Smooth muscle cell (in vitro differentiated cells): Measurements from ENCODE around the gene RAB3GAP2. TPM values are rescaled to one million over a fixed set of nuclear protein-coding genes. Genes with fewer than 3 reads are reported as not detected.

Source experiments
- DNase-seq: peaks from one replicate; lab custom pipeline; 2025; ENCODE audit not compliant: unreplicated experiment; lab: John Stamatoyannopoulos, UW
- H2AFZ ChIP-seq: fragments of 200-600 bp; sonication (generic); 2 replicates; pipeline ENCODE4 v1.6.0; 2016; ENCODE audit warnings: antibody characterized with exemption, low read depth, mild to moderate bottlenecking
- H3F3A ChIP-seq: fragments of 200-600 bp; sonication (generic); 2 replicates; pipeline ENCODE4 v1.6.0; 2017; ENCODE audit warnings: antibody characterized with exemption, low read depth
- H3K27ac ChIP-seq: fragments of 200-600 bp; sonication (generic); 2 replicates; pipeline ENCODE4 v1.5.1; 2016; ENCODE audit warnings: low read depth, mild to moderate bottlenecking
- H3K27me3 ChIP-seq: fragments of 200-600 bp; sonication (generic); 2 replicates; pipeline ENCODE4 v1.6.1; 2016; ENCODE audit warnings: low read depth, mild to moderate bottlenecking
- H3K36me3 ChIP-seq: fragments of 200-600 bp; sonication (generic); 2 replicates; pipeline ENCODE4 v1.5.1; 2016; ENCODE audit warnings: low read depth
- H3K4me1 ChIP-seq: fragments of 200-600 bp; sonication (generic); 2 replicates; pipeline ENCODE4 v1.5.1; 2016; ENCODE audit warnings: low read depth
- H3K4me2 ChIP-seq: fragments of 200-600 bp; sonication (generic); 2 replicates; pipeline ENCODE4 v1.6.0; 2016; ENCODE audit warnings: mild to moderate bottlenecking
- H3K4me3 ChIP-seq: fragments of 200-600 bp; sonication (generic); 2 replicates; pipeline ENCODE4 v1.5.1; 2016; ENCODE audit warnings: mild to moderate bottlenecking
- H3K79me2 ChIP-seq: fragments of 200-600 bp; sonication (generic); 2 replicates; pipeline ENCODE4 v1.6.0; 2016; ENCODE audit warnings: low read depth, mild to moderate bottlenecking
- H3K9ac ChIP-seq: fragments of 200-600 bp; sonication (generic); 2 replicates; pipeline ENCODE4 v1.6.0; 2016; ENCODE audit warnings: low read depth
- H3K9me3 ChIP-seq: fragments of 200-600 bp; sonication (generic); replicated peaks from 2 replicates; pipeline ENCODE4 v1.5.1; 2016; ENCODE audit warnings: low read depth
- H4K20me1 ChIP-seq: fragments of 200-600 bp; sonication (generic); 2 replicates; pipeline ENCODE4 v1.6.0; 2016; ENCODE audit warnings: low read depth
- WGBS: methylation state at CpG from one replicate; pipeline ENCODE4 v1.1.7; 2016; ENCODE audit warnings: low lambda C conversion rate; 5-methylcytosine and 5-hydroxymethylcytosine counted together
- polyA plus RNA-seq: library from polyadenylated mRNA; unstranded; fragments of >200 nt; fragmentation: Nextera tagmentation; extraction: Ambion mirVana; gene quantifications from 2 replicates; pipeline ENCODE4 v1.2.1, GENCODE V29; 2016
- total RNA-seq: library from RNA; depleted of rRNA; stranded (reverse); fragments of >200 nt; gene quantifications from 2 replicates; pipeline ENCODE4 v1.2.3, GENCODE V29; 2014
- TF ChIP-seq, protein P1 (sequence below): fragments of 200-600 bp; sonication (generic); IDR thresholded peaks from 2 replicates; pipeline ENCODE4 v1.5.1; 2017; ENCODE audit warnings: borderline replicate concordance, mild to moderate bottlenecking, antibody characterized with exemption; ENCODE audit not compliant: insufficient read depth, poor library complexity, severe bottlenecking

The RAB3GAP2 gene
- total and polyA plus RNA-seq, 2 experiments from 2014 or later: 12.9 to 33.0 TPM

DNA sequence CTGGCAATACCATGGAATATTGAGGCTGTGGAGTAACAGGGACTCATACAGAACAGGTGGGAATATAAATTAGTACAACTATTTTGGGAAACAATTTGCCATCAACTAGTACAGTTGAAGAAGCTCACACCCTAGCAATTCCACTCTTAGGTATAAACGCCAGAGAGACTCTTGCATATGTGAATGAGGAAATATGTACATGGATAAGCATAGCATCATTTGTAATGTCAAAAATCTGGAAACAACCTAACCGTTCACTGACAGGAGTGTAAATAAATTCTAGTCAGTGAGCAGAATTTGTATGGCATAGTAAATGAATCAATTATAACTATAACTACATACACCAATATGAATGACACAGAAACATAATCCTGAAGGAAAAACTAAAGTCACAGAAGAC lies 83.7 kb downstream of the RAB3GAP2 start:
- H3K79me2 ChIP-seq: no peaks in the 10 kb centered on the region
- WGBS: 98% methylated on average over 2 of the region's 2 CpGs

DNA sequence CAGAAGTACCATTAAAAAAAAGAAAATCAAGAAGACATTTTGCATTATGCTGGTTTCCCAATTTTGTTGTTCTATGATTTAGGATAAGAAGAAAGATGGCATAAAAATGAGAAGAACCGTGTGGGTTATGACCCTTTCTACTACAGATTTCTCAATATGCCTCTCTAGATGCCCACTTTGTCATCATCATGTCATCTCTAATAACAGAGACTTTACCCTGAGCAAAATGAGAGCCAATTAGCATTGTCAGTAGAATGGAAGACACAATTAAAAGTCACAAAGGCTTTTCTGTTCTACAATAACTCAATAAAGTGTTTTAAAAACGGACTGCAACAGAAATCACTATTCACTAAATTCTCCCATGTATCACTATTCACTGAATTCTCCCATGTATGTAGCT lies 85.5 kb downstream of the RAB3GAP2 start:
- no peaks in the 10 kb centered on the region for H3K79me2 ChIP-seq
- no peak for DNase-seq
- no peak overlapping the region for H3K4me2 ChIP-seq
- H3K9me3 ChIP-seq: no peaks in the 10 kb centered on the region
- TF ChIP-seq, protein P1, sequence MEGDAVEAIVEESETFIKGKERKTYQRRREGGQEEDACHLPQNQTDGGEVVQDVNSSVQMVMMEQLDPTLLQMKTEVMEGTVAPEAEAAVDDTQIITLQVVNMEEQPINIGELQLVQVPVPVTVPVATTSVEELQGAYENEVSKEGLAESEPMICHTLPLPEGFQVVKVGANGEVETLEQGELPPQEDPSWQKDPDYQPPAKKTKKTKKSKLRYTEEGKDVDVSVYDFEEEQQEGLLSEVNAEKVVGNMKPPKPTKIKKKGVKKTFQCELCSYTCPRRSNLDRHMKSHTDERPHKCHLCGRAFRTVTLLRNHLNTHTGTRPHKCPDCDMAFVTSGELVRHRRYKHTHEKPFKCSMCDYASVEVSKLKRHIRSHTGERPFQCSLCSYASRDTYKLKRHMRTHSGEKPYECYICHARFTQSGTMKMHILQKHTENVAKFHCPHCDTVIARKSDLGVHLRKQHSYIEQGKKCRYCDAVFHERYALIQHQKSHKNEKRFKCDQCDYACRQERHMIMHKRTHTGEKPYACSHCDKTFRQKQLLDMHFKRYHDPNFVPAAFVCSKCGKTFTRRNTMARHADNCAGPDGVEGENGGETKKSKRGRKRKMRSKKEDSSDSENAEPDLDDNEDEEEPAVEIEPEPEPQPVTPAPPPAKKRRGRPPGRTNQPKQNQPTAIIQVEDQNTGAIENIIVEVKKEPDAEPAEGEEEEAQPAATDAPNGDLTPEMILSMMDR: no peak
- H4K20me1 ChIP-seq: no peaks in the 10 kb centered on the region
- peaks cover 33% of the 10 kb centered on the region for H3K36me3 ChIP-seq
- 92% methylated on average over 2 of the region's 2 CpGs for WGBS
- H3K27ac ChIP-seq: no peak overlapping the region
- no peaks in the 10 kb centered on the region for H3K27me3 ChIP-seq
- no peaks in the 10 kb centered on the region for H3K4me1 ChIP-seq
- H3K9ac ChIP-seq: no peak overlapping the region
- no peak overlapping the region for H2AFZ ChIP-seq
- H3F3A ChIP-seq: no peaks in the 10 kb centered on the region
- H3K4me3 ChIP-seq: no peak overlapping the region

More for the DNA sequence above, 83.7 kb downstream of the RAB3GAP2 start:
- DNase-seq: no peak
- Histone ChIP-seq H3K4me1 (no peaks in the 10 kb centered on the region), H3K36me3 (peaks cover 24% of the 10 kb centered on the region), H2AFZ (no peak overlapping the region), H3K9me3 (no peaks in the 10 kb centered on the region), H3F3A (no peaks in the 10 kb centered on the region), H3K27me3 (no peaks in the 10 kb centered on the region), H3K27ac (no peak overlapping the region), H4K20me1 (no peaks in the 10 kb centered on the region), H3K4me2 (no peak overlapping the region), H3K9ac (no peak overlapping the region), H3K4me3 (no peak overlapping the region)
- TF ChIP-seq, protein P1: no peak

GRCh38 chr1:220184506-220184905 lies 87.7 kb downstream of the RAB3GAP2 start:
- H3K4me3 ChIP-seq: no peak overlapping the region
- H2AFZ ChIP-seq: no peak overlapping the region
- H3K36me3 ChIP-seq: peaks cover 33% of the 10 kb centered on the region
- TF ChIP-seq, protein P1: no peak
- H3F3A ChIP-seq: no peaks in the 10 kb centered on the region
- H3K4me1 ChIP-seq: no peaks in the 10 kb centered on the region
- no peaks in the 10 kb centered on the region for H3K79me2 ChIP-seq
- no peaks in the 10 kb centered on the region for H3K27me3 ChIP-seq
- H3K9ac ChIP-seq: no peak overlapping the region
- WGBS: 83% methylated on average over 1 of the region's 1 CpG
- H4K20me1 ChIP-seq: peaks cover 4% of the 10 kb centered on the region
- DNase-seq: no peak
- no peaks in the 10 kb centered on the region for H3K9me3 ChIP-seq
- no peak overlapping the region for H3K27ac ChIP-seq
- no peak overlapping the region for H3K4me2 ChIP-seq

DNA sequence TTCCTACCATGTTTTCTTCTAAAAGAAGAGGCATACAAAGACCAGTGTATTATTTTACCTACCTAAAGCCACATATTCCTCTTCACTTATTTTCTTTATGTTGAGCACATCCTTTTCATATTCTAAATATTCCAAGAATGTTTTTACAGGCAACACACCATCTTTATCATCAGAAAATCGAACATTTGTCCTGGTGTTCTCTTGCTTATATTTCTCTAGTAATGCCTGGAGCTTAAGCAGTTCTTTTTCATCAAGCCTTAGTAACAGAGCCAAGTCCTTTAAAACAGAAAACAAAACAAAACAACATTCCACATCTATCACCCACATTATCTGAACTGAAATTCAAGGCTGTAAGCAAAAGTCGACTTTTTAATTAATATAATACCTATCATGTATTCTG lies 89.6 kb downstream of the RAB3GAP2 start:
- H3K27ac ChIP-seq: no peak overlapping the region
- 94% methylated on average over 2 of the region's 2 CpGs for WGBS

More for the DNA sequence above, 89.6 kb downstream of the RAB3GAP2 start:
- Histone ChIP-seq H2AFZ (no peak overlapping the region), H3K36me3 (peaks cover 22% of the 10 kb centered on the region), H3F3A (no peaks in the 10 kb centered on the region), H3K4me3 (no peak overlapping the region), H3K4me1 (no peaks in the 10 kb centered on the region), H3K9me3 (no peaks in the 10 kb centered on the region), H3K9ac (no peak overlapping the region), H3K79me2 (peaks cover 4% of the 10 kb centered on the region), H3K27me3 (no peaks in the 10 kb centered on the region), H4K20me1 (peaks cover 9% of the 10 kb centered on the region), H3K4me2 (no peak overlapping the region)
- DNase-seq: no peak
- TF ChIP-seq, protein P1: no peak
